Inflammatory macrophage treated with lipopolysaccharide for 4 hours (primary cell): ENCODE data around the gene AGBL2.
"Not testable (repeated sequence)": the region's sequence is repeated elsewhere in the genome, so short reads cannot be mapped to it uniquely, and the experiment has no call there.

Source experiments
- DNase-seq: peaks from one replicate; pipeline ENCODE4 v3.0.0-alpha.2; 2020

Gene AGBL2

GRCh38 chr11:47715082-47715669, at the start of gene AGBL2:
Gene AGBL2 (minus strand): TSS chr11:47715369. CDS start chr11:47714650, 719 bp downstream.
- DNase-seq, result peak; percentile 79

DNA sequence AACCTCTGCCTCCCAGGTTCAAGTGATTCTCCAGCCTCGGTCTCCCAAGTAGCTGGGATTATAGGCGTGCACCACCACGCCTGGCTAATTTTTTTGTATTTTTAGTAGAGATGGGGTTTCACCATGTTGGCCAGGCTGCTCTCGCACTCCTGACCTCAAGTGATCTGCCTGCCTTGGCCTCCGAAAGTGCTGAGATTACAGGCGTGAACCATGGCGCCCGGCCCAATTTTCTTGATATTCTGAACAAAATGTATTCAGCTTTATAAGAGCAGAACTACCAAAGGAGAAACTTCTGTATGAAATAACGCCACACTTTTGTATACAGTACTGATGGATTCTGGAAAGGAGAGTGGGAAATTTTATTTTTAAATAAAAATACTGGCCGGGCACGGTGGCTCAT, 44.1 kb upstream of the AGBL2 start:
- not testable (repeated sequence) for DNase-seq

- DNase-seq, result no peak
These were observed 41.0 kb upstream of the AGBL2 start for GRCh38 chr11:47756208-47756607.

GRCh38 chr11:47750725-47751124, 35.6 kb upstream of the AGBL2 start:
- no peak for DNase-seq

GRCh38 chr11:47742494-47742893, 27.3 kb upstream of the AGBL2 start:
- not testable (repeated sequence) for DNase-seq

- not testable (repeated sequence) for DNase-seq
These were observed 22.6 kb upstream of the AGBL2 start for GRCh38 chr11:47737817-47738216.

- no peak for DNase-seq
These were observed 17.1 kb upstream of the AGBL2 start for GRCh38 chr11:47732271-47732670.

GRCh38 chr11:47731475-47731874, 16.3 kb upstream of the AGBL2 start:
- no peak for DNase-seq

- no peak for DNase-seq
These were observed 11.8 kb upstream of the AGBL2 start for GRCh38 chr11:47726878-47727514.

GRCh38 chr11:47726118-47726442, 10.9 kb upstream of the AGBL2 start:
- DNase-seq, result no peak

- DNase-seq, result peak; percentile 21
These were observed 10.4 kb upstream of the AGBL2 start for GRCh38 chr11:47725442-47726117.

GRCh38 chr11:47724041-47724729, 9.0 kb upstream of the AGBL2 start:
- peak; percentile 78 for DNase-seq

DNA sequence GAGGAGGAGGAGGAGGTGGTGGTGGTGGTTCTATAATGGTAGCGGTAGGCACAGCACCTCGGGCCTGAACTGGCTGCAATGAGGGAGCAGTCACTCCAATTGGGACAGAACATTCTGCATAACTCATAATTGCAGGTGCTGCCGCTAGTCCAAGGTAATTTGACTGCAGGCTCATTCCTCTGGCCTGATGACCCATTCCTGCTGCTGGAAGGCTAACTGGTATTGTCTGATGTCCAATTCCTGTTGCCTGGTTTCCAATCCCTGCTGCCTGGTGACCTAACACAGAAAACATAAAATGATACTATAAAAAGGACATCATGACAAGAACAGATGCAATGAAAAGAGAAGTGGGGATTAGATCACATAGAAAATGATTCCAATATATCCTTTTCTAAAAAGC, 7.9 kb upstream of the AGBL2 start:
- peak; percentile 23 for DNase-seq

DNA sequence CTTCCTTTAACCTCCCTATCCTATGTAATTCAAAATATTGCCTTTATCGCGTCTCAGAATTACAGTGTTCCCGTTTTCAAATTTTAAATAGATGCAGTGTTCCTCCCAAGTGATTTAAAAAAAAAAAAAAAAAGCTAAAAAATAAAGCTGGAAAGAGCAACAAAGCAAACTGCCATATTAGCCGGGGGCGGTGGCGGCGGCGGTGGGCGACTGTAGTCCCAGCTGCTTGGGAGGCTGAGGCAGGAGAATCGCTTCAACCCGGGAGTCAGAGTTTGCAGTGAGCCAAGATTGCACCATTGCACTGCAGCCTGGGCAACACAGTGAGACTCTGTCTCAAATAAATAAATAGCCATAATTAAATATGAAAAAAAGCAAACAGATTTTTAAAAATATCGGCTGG, 5.5 kb upstream of the AGBL2 start:
- DNase-seq, result no peak

GRCh38 chr11:47716692-47717091, 1.5 kb upstream of the AGBL2 start:
- DNase-seq, result no peak

GRCh38 chr11:47714554-47715081, 551 bp downstream of the AGBL2 start:
- DNase-seq, result peak; percentile 19

GRCh38 chr11:47711816-47712215, 3.4 kb downstream of the AGBL2 start:
- no peak for DNase-seq

GRCh38 chr11:47711225-47711624, 3.9 kb downstream of the AGBL2 start:
- no peak for DNase-seq

- peak; percentile 50 for DNase-seq
These were observed 7.8 kb downstream of the AGBL2 start for GRCh38 chr11:47707275-47707786.

GRCh38 chr11:47705721-47706120, 9.4 kb downstream of the AGBL2 start:
- no peak for DNase-seq

GRCh38 chr11:47691979-47692378, 23.2 kb downstream of the AGBL2 start:
- DNase-seq, result no peak

- DNase-seq, result no peak
These were observed 25.7 kb downstream of the AGBL2 start for GRCh38 chr11:47689480-47689879.

- no peak for DNase-seq
These were observed 26.2 kb downstream of the AGBL2 start for GRCh38 chr11:47688991-47689390.
